ACC112 (cell line): ENCODE measurements around the gene DGKA.
"Not testable (repeated sequence)": the region's sequence is repeated elsewhere in the genome, so short reads cannot be mapped to it uniquely, and the experiment has no call there.

Source experiments
- H2AFZ ChIP-seq: fragments of 200-600 bp; sonication (generic); one replicate; pipeline ENCODE4 v1.6.0; 2017; ENCODE audit warnings: antibody characterized with exemption, low read length; ENCODE audit not compliant: unreplicated experiment
- H3K27ac ChIP-seq: fragments of 200-600 bp; sonication (generic); 2 replicates; pipeline ENCODE4 v1.5.1; 2014; ENCODE audit warnings: low read depth, mild to moderate bottlenecking, antibody characterized with exemption, low read length, moderate library complexity
- H3K27me3 ChIP-seq: fragments of 200-600 bp; sonication (generic); 2 replicates; pipeline ENCODE4 v1.6.1; 2014; ENCODE audit warnings: mild to moderate bottlenecking, antibody characterized with exemption, low read length, moderate library complexity, mixed read lengths; ENCODE audit not compliant: insufficient read depth
- H3K36me3 ChIP-seq: fragments of 200-600 bp; sonication (generic); 2 replicates; pipeline ENCODE4 v1.6.1; 2016; ENCODE audit warnings: mild to moderate bottlenecking, antibody characterized with exemption, low read length, moderate library complexity, mixed read lengths; ENCODE audit not compliant: insufficient read depth
- H3K4me1 ChIP-seq: fragments of 200-600 bp; sonication (generic); one replicate; pipeline ENCODE4 v1.6.1; 2016; ENCODE audit warnings: low read length, mixed read lengths; ENCODE audit not compliant: insufficient read depth, unreplicated experiment, control insufficient read depth
- H3K4me3 ChIP-seq: fragments of 200-600 bp; sonication (generic); 2 replicates; pipeline ENCODE4 v1.5.1; 2014; ENCODE audit warnings: mild to moderate bottlenecking, low read depth, low read length
- H3K79me2 ChIP-seq: fragments of 200-600 bp; sonication (generic); one replicate; pipeline ENCODE4 v1.6.0; 2016; ENCODE audit warnings: low read length; ENCODE audit not compliant: control insufficient read depth, unreplicated experiment, insufficient read depth

Gene DGKA

GRCh38 chr12:55969356-55969755 lies 38.4 kb downstream of the DGKA start:
- H3K4me1 ChIP-seq, result peaks cover 53% of the 10 kb centered on the region
- H3K27me3 ChIP-seq, result no peaks in the 10 kb centered on the region
- no peak overlapping the region for H3K4me3 ChIP-seq
- peaks cover 40% of the 10 kb centered on the region for H3K79me2 ChIP-seq
- peak overlapping the region; percentile 98 for H3K27ac ChIP-seq
- peaks cover 18% of the 10 kb centered on the region; the same call in 1 of the 2 replicates for H3K36me3 ChIP-seq
- no peak overlapping the region for H2AFZ ChIP-seq

- Histone ChIP-seq H3K27ac (peak overlapping the region; percentile 98), H3K4me1 (peaks cover 59% of the 10 kb centered on the region), H3K27me3 (no peaks in the 10 kb centered on the region), H3K4me3 (peak overlapping the region; percentile 80), H3K79me2 (peaks cover 52% of the 10 kb centered on the region), H3K36me3 (peaks cover 18% of the 10 kb centered on the region; the same call in 1 of the 2 replicates), H2AFZ (no peak overlapping the region)
Measured at GRCh38 chr12:55970775-55971174, 39.8 kb downstream of the DGKA start.

DNA sequence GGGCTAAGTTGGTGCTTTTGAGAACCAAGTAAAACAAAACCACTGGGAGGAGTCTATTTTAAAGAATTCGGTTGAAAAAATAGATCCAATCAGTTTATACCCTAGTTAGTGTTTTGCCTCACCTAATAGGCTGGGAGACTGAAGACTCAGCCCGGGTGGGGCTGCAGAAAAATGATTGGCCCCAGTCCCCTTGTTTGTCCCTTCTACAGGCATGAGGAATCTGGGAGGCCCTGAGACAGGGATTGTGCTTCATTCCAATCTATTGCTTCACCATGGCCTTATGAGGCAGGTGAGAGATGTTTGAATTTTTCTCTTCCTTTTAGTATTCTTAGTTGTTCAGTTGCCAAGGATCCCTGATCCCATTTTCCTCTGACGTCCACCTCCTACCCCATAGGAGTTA lies 41.1 kb downstream of the DGKA start:
- peaks cover 59% of the 10 kb centered on the region for H3K4me1 ChIP-seq
- H3K79me2 ChIP-seq, result peaks cover 60% of the 10 kb centered on the region
- peak overlapping the region; percentile 98 for H3K27ac ChIP-seq
- no peaks in the 10 kb centered on the region for H3K27me3 ChIP-seq
- peak overlapping the region; percentile 80 for H3K4me3 ChIP-seq
- no peak overlapping the region for H2AFZ ChIP-seq
- H3K36me3 ChIP-seq, result peaks cover 18% of the 10 kb centered on the region; the same call in 1 of the 2 replicates

DNA sequence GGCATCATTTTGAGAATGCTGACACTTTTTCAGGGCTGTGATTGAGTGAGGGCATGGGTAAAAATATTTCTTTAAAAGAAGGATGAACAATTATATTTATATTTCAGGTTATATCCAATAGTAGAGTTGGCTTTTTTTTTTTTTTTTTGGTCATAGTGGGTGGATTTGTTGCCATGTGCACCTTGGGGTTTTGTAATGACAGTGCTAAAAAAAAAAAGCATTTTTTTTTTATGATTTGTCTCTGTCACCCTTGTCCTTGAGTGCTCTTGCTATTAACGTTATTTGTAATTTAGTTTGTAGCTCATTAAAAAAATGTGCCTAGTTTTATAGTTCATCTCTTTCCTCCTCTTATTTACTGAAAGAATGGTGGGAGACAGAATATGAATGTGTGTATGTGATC lies 41.5 kb downstream of the DGKA start:
- no peak overlapping the region for H2AFZ ChIP-seq

DNA sequence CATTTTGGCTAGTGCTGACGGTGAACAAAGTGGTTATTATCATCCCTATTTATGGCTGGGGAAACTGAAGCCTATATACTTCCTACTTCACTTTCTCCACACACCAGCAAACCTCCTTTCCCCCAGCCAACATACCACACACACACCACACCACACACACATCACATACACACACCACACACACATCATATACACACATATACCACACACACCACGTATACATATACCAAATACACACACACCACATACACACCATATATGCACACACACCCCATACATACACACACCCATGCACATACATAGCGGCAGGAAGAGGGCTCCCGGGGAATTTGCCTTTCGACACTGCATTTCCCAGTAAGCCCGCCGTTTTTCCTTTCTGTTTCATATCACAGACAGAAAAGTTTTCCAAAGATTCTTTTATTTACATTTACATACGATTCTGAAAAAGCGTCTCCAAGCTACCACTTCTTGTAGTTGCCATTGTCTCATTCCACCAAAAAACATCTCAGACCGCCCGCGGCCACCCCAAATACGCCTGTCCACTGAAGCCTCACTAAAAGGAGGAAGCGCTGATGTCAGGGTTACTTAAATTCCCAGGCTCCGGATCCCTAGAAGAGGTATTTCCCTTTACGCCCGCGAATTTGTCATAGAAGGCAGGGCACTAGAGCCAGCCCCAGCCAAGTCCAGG lies 42.1 kb downstream of the DGKA start:
- H2AFZ ChIP-seq, result no peak overlapping the region
- peaks cover 60% of the 10 kb centered on the region for H3K79me2 ChIP-seq
- peak overlapping the region; percentile 98 for H3K27ac ChIP-seq
- no peaks in the 10 kb centered on the region for H3K27me3 ChIP-seq
- H3K4me1 ChIP-seq, result peaks cover 54% of the 10 kb centered on the region
- H3K36me3 ChIP-seq, result peaks cover 18% of the 10 kb centered on the region; the same call in 1 of the 2 replicates
- peak overlapping the region; percentile 80 for H3K4me3 ChIP-seq

More for the DNA sequence above, 41.5 kb downstream of the DGKA start:
- no peaks in the 10 kb centered on the region for H3K27me3 ChIP-seq
- H3K27ac ChIP-seq, result peak overlapping the region; percentile 98
- peaks cover 59% of the 10 kb centered on the region for H3K4me1 ChIP-seq
- peaks cover 18% of the 10 kb centered on the region; the same call in 1 of the 2 replicates for H3K36me3 ChIP-seq
- peak overlapping the region; percentile 80 for H3K4me3 ChIP-seq
- peaks cover 60% of the 10 kb centered on the region for H3K79me2 ChIP-seq

GRCh38 chr12:55973599-55974307 lies 42.8 kb downstream of the DGKA start, which contains the start of gene RAB5B:
RAB5B (plus strand) TSS chr12:55974078; CDS start chr12:55986961, 12,883 bp downstream.
- Histone ChIP-seq H3K4me1 (peaks cover 47% of the 10 kb centered on the region), H3K27ac (peak within 1 kb of the TSS; percentile 98), H3K36me3 (peaks cover 14% of the 10 kb centered on the region; the same call in 1 of the 2 replicates), H3K27me3 (no peaks in the 10 kb centered on the region), H3K79me2 (peaks cover 53% of the 10 kb centered on the region), H3K4me3 (peak within 1 kb of the TSS; percentile 93), H2AFZ (peak within 1 kb of the TSS; percentile 31)

GRCh38 chr12:55974308-55974730 lies 43.4 kb downstream of the DGKA start:
- Histone ChIP-seq H2AFZ (peak overlapping the region; percentile 31), H3K36me3 (peaks cover 14% of the 10 kb centered on the region; the same call in 1 of the 2 replicates), H3K4me1 (peaks cover 42% of the 10 kb centered on the region), H3K4me3 (peak overlapping the region; percentile 93), H3K27me3 (no peaks in the 10 kb centered on the region), H3K79me2 (peaks cover 54% of the 10 kb centered on the region), H3K27ac (peak overlapping the region; percentile 78)

DNA sequence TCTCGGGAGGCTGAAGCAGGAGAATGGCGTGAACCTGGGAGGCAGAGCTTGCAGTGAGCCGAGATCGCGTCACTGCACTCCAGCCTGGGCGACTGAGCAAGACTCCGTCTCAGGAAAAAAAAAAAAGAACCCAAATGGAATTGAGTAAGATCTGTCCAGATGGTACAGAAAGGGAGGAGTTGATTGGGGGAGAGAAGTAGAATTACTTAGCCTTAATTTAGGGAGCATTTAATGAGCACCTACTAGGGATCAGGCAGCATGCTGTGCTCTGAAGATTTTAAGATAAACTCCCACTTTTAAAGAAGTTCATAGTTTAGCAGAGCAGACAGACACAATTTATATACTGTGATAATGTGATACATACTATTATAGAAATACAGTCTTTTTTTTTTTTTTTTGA lies 47.4 kb downstream of the DGKA start:
- peaks cover 9% of the 10 kb centered on the region; the same call in 1 of the 2 replicates for H3K36me3 ChIP-seq
- H3K4me1 ChIP-seq, result peaks cover 17% of the 10 kb centered on the region
- H3K4me3 ChIP-seq, result no peak overlapping the region
- H2AFZ ChIP-seq, result no peak overlapping the region
- peaks cover 56% of the 10 kb centered on the region for H3K79me2 ChIP-seq
- H3K27me3 ChIP-seq, result no peaks in the 10 kb centered on the region
- no peak overlapping the region for H3K27ac ChIP-seq

GRCh38 chr12:55979069-55979468 lies 48.1 kb downstream of the DGKA start:
- H3K79me2 ChIP-seq, result peaks cover 54% of the 10 kb centered on the region

GRCh38 chr12:55981882-55982281 lies 50.9 kb downstream of the DGKA start:
- Histone ChIP-seq H3K36me3 (peaks cover 23% of the 10 kb centered on the region), H3K79me2 (peaks cover 29% of the 10 kb centered on the region)
- H2AFZ ChIP-seq, H3K27ac ChIP-seq, H3K4me3 ChIP-seq, H3K27me3 ChIP-seq, H3K4me1 ChIP-seq: not testable (repeated sequence)

More at GRCh38 chr12:55979069-55979468, 48.1 kb downstream of the DGKA start:
- Histone ChIP-seq H3K27me3 (no peaks in the 10 kb centered on the region), H3K4me1 (peaks cover 17% of the 10 kb centered on the region), H3K36me3 (peaks cover 9% of the 10 kb centered on the region; the same call in 1 of the 2 replicates), H3K4me3 (no peak overlapping the region), H2AFZ (no peak overlapping the region), H3K27ac (no peak overlapping the region)
